Liver (tissue), 9 donors: ENCODE results near the gene CX3CR1. TPM values are rescaled to one million over a fixed set of nuclear protein-coding genes. Genes with fewer than 3 reads are reported as not detected.

ENCODE experiments used
- DNase-seq: peaks from one replicate; pipeline ENCODE4 v3.0.0-alpha.2; 2017; ENCODE audit warnings: low spot score
- H3K27ac ChIP-seq, 2 donors: one replicate each; pipeline ENCODE4 v1.7.0; 2013; ENCODE audit warnings: inconsistent platforms in 2 of 2, low read length in 2 of 2, control low read depth in 1 of 2, low read depth in 1 of 2, mild to moderate bottlenecking in 1 of 2
- H3K27me3 ChIP-seq, 4 donors: one replicate each; pipeline versions ENCODE4 v1.6.1 to v1.7.0; 2013; ENCODE audit warnings: low read length in 3 of 4, inconsistent platforms in 1 of 4, mild to moderate bottlenecking in 1 of 4, moderate library complexity in 1 of 4; ENCODE audit not compliant: control insufficient read depth in 4 of 4, insufficient read depth in 4 of 4
- H3K36me3 ChIP-seq, 4 donors: one replicate each; pipeline versions ENCODE4 v1.6.1 to v1.7.0; 2013; ENCODE audit warnings: low read length in 3 of 4, mild to moderate bottlenecking in 3 of 4, low read depth in 1 of 4, moderate library complexity in 1 of 4; ENCODE audit not compliant: control insufficient read depth in 4 of 4, insufficient read depth in 3 of 4
- H3K4me1 ChIP-seq, 4 donors: one replicate each; pipeline versions ENCODE4 v1.6.1 to v1.7.0; 2013; ENCODE audit warnings: low read length in 3 of 4, mild to moderate bottlenecking in 3 of 4, moderate library complexity in 1 of 4; ENCODE audit not compliant: control insufficient read depth in 4 of 4, insufficient read depth in 4 of 4
- H3K4me3 ChIP-seq, 3 donors: one replicate each; pipeline versions ENCODE4 v1.6.1 to v1.7.0; 2013; ENCODE audit warnings: low read length in 3 of 3, control low read depth in 1 of 3, low read depth in 1 of 3, mild to moderate bottlenecking in 1 of 3
- H3K9ac ChIP-seq, 2 donors: one replicate each; pipeline ENCODE4 v1.7.0; 2013; ENCODE audit warnings: low read length in 2 of 2, mild to moderate bottlenecking in 2 of 2, moderate library complexity in 2 of 2, control low read depth in 1 of 2, low read depth in 1 of 2
- H3K9me3 ChIP-seq, 4 donors: one replicate each; pipeline versions ENCODE4 v1.6.1 to v1.7.0; 2013; ENCODE audit warnings: low read length in 3 of 4; ENCODE audit not compliant: control insufficient read depth in 4 of 4
- ATF3 ChIP-seq: IDR thresholded peaks from 2 replicates; pipeline ENCODE4 v1.6.1; 2016; ENCODE audit warnings: antibody characterized with exemption
- CTCF ChIP-seq: fragments of 150-350 bp; IDR thresholded peaks from 2 replicates; pipeline ENCODE4 v1.5.1; 2017; ENCODE audit warnings: improper control_type of control experiment, low read depth, low read length; ENCODE audit not compliant: missing input control
- EGR1 ChIP-seq, 2 donors: IDR thresholded peaks; 2 replicates each; pipeline ENCODE4 v1.6.1; 2016 to 2018; ENCODE audit warnings: antibody characterized with exemption in 2 of 2, low read depth in 2 of 2
- FOXA2 ChIP-seq: IDR thresholded peaks from 2 replicates; pipeline ENCODE4 v1.6.1; 2016; ENCODE audit warnings: antibody characterized with exemption
- GABPA ChIP-seq, 2 donors: IDR thresholded peaks in 1 of 2; conservative IDR thresholded peaks in 1 of 2; 2 replicates each; pipeline ENCODE4 v1.6.1; 2016; ENCODE audit warnings: antibody characterized with exemption in 2 of 2, mild to moderate bottlenecking in 1 of 2, moderate library complexity in 1 of 2
- HNF4A ChIP-seq, 2 donors: conservative IDR thresholded peaks; 2 replicates each; pipeline ENCODE4 v1.6.1; 2016; ENCODE audit warnings: antibody characterized with exemption in 2 of 2, mild to moderate bottlenecking in 2 of 2
- HNF4G ChIP-seq: IDR thresholded peaks from 2 replicates; pipeline ENCODE4 v1.6.1; 2016; ENCODE audit warnings: antibody characterized with exemption
- NR2F2 ChIP-seq: IDR thresholded peaks from 2 replicates; pipeline ENCODE4 v1.6.1; 2016; ENCODE audit warnings: antibody characterized with exemption
- SP1 ChIP-seq: IDR thresholded peaks from 2 replicates; pipeline ENCODE4 v1.6.1; 2018; ENCODE audit warnings: antibody characterized with exemption, mild to moderate bottlenecking
- TAF1 ChIP-seq: conservative IDR thresholded peaks from 2 replicates; pipeline ENCODE4 v1.6.1; 2016; ENCODE audit warnings: antibody characterized with exemption, mild to moderate bottlenecking
- YY1 ChIP-seq: IDR thresholded peaks from 2 replicates; pipeline ENCODE4 v1.6.1; 2016; ENCODE audit warnings: antibody characterized with exemption, mild to moderate bottlenecking
- ZBTB33 ChIP-seq: IDR thresholded peaks from 2 replicates; pipeline ENCODE4 v1.6.1; 2016; ENCODE audit warnings: antibody characterized with exemption
- WGBS: extraction: QIAGEN DNeasy Blood & Tissue Kit; methylation state at CpG from one replicate; pipeline ENCODE4 v1.1.7; 2013; 5-methylcytosine and 5-hydroxymethylcytosine counted together
- polyA plus RNA-seq, 2 donors: library from polyadenylated mRNA; stranded (reverse) in 1 of 2; unstranded in 1 of 2; fragments of 200-250 nt in 1 of 2; fragments of >200 nt in 1 of 2; fragmentation: Nextera tagmentation in 1 of 2; extraction: Ambion mirVana in 1 of 2; gene quantifications; one replicate each; pipeline versions ENCODE4 v1.2.1 to v1.2.3, GENCODE V29; 2013 to 2015
- total RNA-seq, 2 donors: library from RNA; depleted of rRNA; stranded (reverse); fragments of >200 nt; gene quantifications; one replicate each; pipeline ENCODE4 v1.2.3, GENCODE V29; 2014
- donor health status: healthy.
- donor health status: healthy.
- donor health status: healthy.
- donor health status: healthy.
- donor health status: healthy.

Gene CX3CR1
- total and polyA plus RNA-seq, 4 donors, result 0.33 to 1.9 (median 0.55) TPM

GRCh38 chr3:39275963-39276593 lies 3.8 kb downstream of the CX3CR1 start:
- Histone ChIP-seq H3K4me1 (no peaks in the 10 kb centered on the region), H3K36me3 (no peaks in the 10 kb centered on the region)
- no peak for TF ChIP-seq EGR1 (IDR thresholded peaks at IDR 0.05; ENCODE audit: low read depth in 2 of 2)
- TF ChIP-seq FOXA2, result no peak
- TF ChIP-seq HNF4A (conservative IDR thresholded peaks at IDR 0.05), result no peak

GRCh38 chr3:39275052-39275451 lies 4.8 kb downstream of the CX3CR1 start:
- no peak for DNase-seq
- 81% methylated on average over 3 of the region's 3 CpGs for WGBS
- H3K9me3 ChIP-seq, result no peaks in the 10 kb centered on the region

More at GRCh38 chr3:39275963-39276593, 3.8 kb downstream of the CX3CR1 start:
- H3K9ac ChIP-seq, result no peak overlapping the region
- peak; percentile 1 for DNase-seq
- no peak overlapping the region for H3K27ac ChIP-seq
- WGBS, result 86% methylated on average over 3 of the region's 3 CpGs
- H3K9me3 ChIP-seq, result no peaks in the 10 kb centered on the region
- no peaks in the 10 kb centered on the region for H3K27me3 ChIP-seq
- no peak overlapping the region for H3K4me3 ChIP-seq

GRCh38 chr3:39273119-39273518 lies 6.7 kb downstream of the CX3CR1 start:
- H3K9ac ChIP-seq, result no peak overlapping the region
- DNase-seq, result no peak
- no peaks in the 10 kb centered on the region for H3K36me3 ChIP-seq
- no peak for TF ChIP-seq ATF3
- no peak for TF ChIP-seq ZBTB33
- no peak for TF ChIP-seq GABPA (IDR thresholded peaks at IDR 0.05 in 1 of 2, conservative IDR thresholded peaks at IDR 0.05 in 1 of 2)
- TF ChIP-seq TAF1, result no peak
- TF ChIP-seq NR2F2, result no peak
- no peak for TF ChIP-seq SP1
- no peak for TF ChIP-seq EGR1 (IDR thresholded peaks at IDR 0.05; ENCODE audit: low read depth in 2 of 2)
- no peak for TF ChIP-seq HNF4G
- no peaks in the 10 kb centered on the region for H3K9me3 ChIP-seq
- H3K27ac ChIP-seq, result no peak overlapping the region
- H3K4me3 ChIP-seq, result no peak overlapping the region
- H3K4me1 ChIP-seq, result no peaks in the 10 kb centered on the region
- 71% methylated on average over 3 of the region's 3 CpGs for WGBS
- no peaks in the 10 kb centered on the region for H3K27me3 ChIP-seq

More at GRCh38 chr3:39275052-39275451, 4.8 kb downstream of the CX3CR1 start:
- Histone ChIP-seq H3K36me3 (no peaks in the 10 kb centered on the region), H3K27me3 (no peaks in the 10 kb centered on the region), H3K4me1 (no peaks in the 10 kb centered on the region), H3K9ac (no peak overlapping the region), H3K4me3 (no peak overlapping the region), H3K27ac (no peak overlapping the region)
- TF ChIP-seq HNF4A (conservative IDR thresholded peaks at IDR 0.05), result no peak
- no peak for TF ChIP-seq YY1
- no peak for TF ChIP-seq HNF4G
- TF ChIP-seq CTCF, result no peak
